Neural crest cell (in vitro differentiated cells): ENCODE results near the gene PCDH9. TPM values are rescaled to one million over a fixed set of nuclear protein-coding genes. Genes with fewer than 3 reads are reported as not detected.
A peak's percentile ranks its signal among the peaks of the same experiment; 100 is the strongest.

ENCODE experiments used
- DNase-seq: peaks from one replicate; pipeline ENCODE4 v3.0.0; 2021; ENCODE audit warnings: low read depth, mixed read lengths, low spot score
- H3K27ac Mint-ChIP-seq: one replicate; pipeline ENCODE4 v1.8.0; 2021; ENCODE audit warnings: mild to moderate bottlenecking, mixed read lengths; ENCODE audit not compliant: unreplicated experiment
- H3K27me3 Mint-ChIP-seq: 2 replicates; pipeline ENCODE4 v1.8.0; 2021; ENCODE audit warnings: low read depth, mild to moderate bottlenecking, mixed read lengths
- H3K36me3 Mint-ChIP-seq: 2 replicates; pipeline ENCODE4 v1.8.0; 2021; ENCODE audit warnings: low read depth, mild to moderate bottlenecking, mixed read lengths
- H3K4me1 Mint-ChIP-seq: 2 replicates; pipeline ENCODE4 v1.8.0; 2021; ENCODE audit warnings: mixed read lengths
- H3K4me3 Mint-ChIP-seq: one replicate; pipeline ENCODE4 v1.8.0; 2021; ENCODE audit warnings: mild to moderate bottlenecking, mixed read lengths
- H3K9me3 Mint-ChIP-seq: 2 replicates; pipeline ENCODE4 v1.8.0; 2021; ENCODE audit warnings: mixed read lengths
- CTCF ChIP-seq: fragments of 200-600 bp; sonication (generic); conservative IDR thresholded peaks from 2 replicates; pipeline ENCODE4 v1.5.0; 2021; ENCODE audit warnings: antibody characterized with exemption, mild to moderate bottlenecking
- total RNA-seq: library from RNA; stranded (reverse); gene quantifications from 2 replicates; pipeline ENCODE4 v1.2.1, GENCODE V29; 2021

PCDH9 gene
- total RNA-seq, 1 donor from 2014 or later = 6.3 TPM

DNA sequence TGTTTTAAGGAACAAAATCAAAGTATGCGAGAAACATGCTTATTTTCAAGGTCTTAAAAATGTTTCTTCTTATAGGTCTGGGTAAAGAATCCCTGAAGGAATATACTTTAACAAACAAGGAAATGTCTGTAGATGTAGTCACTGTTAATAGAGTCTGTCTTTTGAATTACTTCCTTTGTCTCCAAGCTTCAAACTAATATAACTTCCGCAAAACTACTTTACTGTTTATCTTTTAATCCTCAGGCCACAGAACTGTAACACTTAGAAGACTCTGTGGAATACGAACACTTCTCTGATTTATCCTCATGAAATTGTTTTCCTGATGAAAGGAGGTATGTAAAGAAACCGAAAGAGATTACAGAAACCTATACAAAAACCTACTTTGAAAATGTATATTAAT is 316.0 kb downstream of the PCDH9 start:
- DNase-seq = no peak
- peaks cover 5% of the 10 kb centered on the region for H3K36me3 Mint-ChIP-seq
- peak overlapping the region; percentile 91 for H3K27ac Mint-ChIP-seq
- peaks cover 28% of the 10 kb centered on the region for H3K4me1 Mint-ChIP-seq
- peak overlapping the region; percentile 5 for H3K4me3 Mint-ChIP-seq
- TF ChIP-seq CTCF = no peak
- H3K27me3 Mint-ChIP-seq = no peaks in the 10 kb centered on the region
- peaks cover 4% of the 10 kb centered on the region for H3K9me3 Mint-ChIP-seq

DNA sequence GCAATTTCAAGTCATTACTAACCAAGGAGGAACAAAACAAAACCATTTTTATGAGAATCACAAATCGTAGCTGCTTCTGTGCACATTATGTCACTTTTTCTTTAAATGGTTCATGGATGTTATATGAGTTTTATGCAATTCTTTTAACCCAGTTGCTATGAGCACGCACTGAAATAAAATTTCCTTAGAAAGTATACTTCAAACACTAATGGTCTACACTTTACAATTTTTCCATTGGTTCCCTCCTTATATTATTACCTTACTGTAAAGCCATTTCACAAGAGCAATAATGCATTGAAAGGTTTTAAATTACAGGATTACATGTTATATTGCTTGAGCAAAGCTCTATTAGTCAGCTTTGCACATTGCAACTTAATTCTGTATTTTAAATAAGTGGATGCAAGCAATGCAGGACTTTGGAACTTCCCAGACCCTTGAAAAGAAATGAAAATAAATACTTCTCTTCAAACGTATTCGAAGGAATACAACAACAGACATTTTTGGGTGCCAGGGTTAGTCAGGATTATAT is 318.7 kb downstream of the PCDH9 start:
- Mint-ChIP-seq H3K27me3 (no peaks in the 10 kb centered on the region), H3K4me1 (peaks cover 24% of the 10 kb centered on the region)

GRCh38 chr13:66899955-66900354 is 330.2 kb downstream of the PCDH9 start:
- Mint-ChIP-seq H3K4me1 (peaks cover 10% of the 10 kb centered on the region), H3K27ac (no peak overlapping the region), H3K4me3 (no peak overlapping the region), H3K27me3 (no peaks in the 10 kb centered on the region), H3K9me3 (no peaks in the 10 kb centered on the region), H3K36me3 (no peaks in the 10 kb centered on the region)
- DNase-seq = no peak
- TF ChIP-seq CTCF = no peak

More for the DNA sequence above, 318.7 kb downstream of the PCDH9 start:
- Mint-ChIP-seq H3K9me3 (no peaks in the 10 kb centered on the region), H3K27ac (no peak overlapping the region), H3K36me3 (peaks cover 2% of the 10 kb centered on the region), H3K4me3 (no peak overlapping the region)
- no peak for TF ChIP-seq CTCF
- DNase-seq = no peak

- Mint-ChIP-seq H3K27me3 (no peaks in the 10 kb centered on the region), H3K4me1 (peaks cover 8% of the 10 kb centered on the region), H3K36me3 (no peaks in the 10 kb centered on the region), H3K9me3 (no peaks in the 10 kb centered on the region), H3K27ac (no peak overlapping the region), H3K4me3 (no peak overlapping the region)
- DNase-seq = no peak
- TF ChIP-seq CTCF = no peak
Measured at GRCh38 chr13:66896933-66897332, 333.2 kb downstream of the PCDH9 start.

GRCh38 chr13:66895780-66896179 is 334.4 kb downstream of the PCDH9 start:
- H3K27ac Mint-ChIP-seq = no peak overlapping the region
- TF ChIP-seq CTCF = no peak
- no peak overlapping the region for H3K4me3 Mint-ChIP-seq
- no peak for DNase-seq
- H3K4me1 Mint-ChIP-seq = peaks cover 8% of the 10 kb centered on the region
- peaks cover 2% of the 10 kb centered on the region for H3K9me3 Mint-ChIP-seq
- no peaks in the 10 kb centered on the region for H3K36me3 Mint-ChIP-seq
- no peaks in the 10 kb centered on the region for H3K27me3 Mint-ChIP-seq
